Measurements from ENCODE around the gene GLS. TPM values are rescaled to one million over a fixed set of nuclear protein-coding genes. Genes with fewer than 3 reads are reported as not detected.

The GLS gene
- total and polyA plus RNA-seq, 4 donors, result 31.1 to 318 (median 104) TPM

GRCh38 chr2:190932514-190932913 is 51.9 kb downstream of the GLS start:
- Histone ChIP-seq H3K27ac (ENCODE audit: low read depth in 1 of 2, low read length in 1 of 2) (no peak overlapping the region), H3K4me1 (ENCODE audit: control insufficient read depth in 5 of 5, insufficient read depth in 5 of 5, low read length in 5 of 5) (peaks cover 0 to 5% (median 0%) of the 10 kb centered on the region in 5 donors), H3K27me3 (ENCODE audit: control insufficient read depth in 3 of 3, insufficient read depth in 3 of 3, low read length in 2 of 3) (no peaks in the 10 kb centered on the region), H3K36me3 (ENCODE audit: control insufficient read depth in 4 of 4, insufficient read depth in 4 of 4, low read length in 4 of 4) (peaks cover 4 to 6% (median 5%) of the 10 kb centered on the region in 4 donors), H3K9me3 (ENCODE audit: control insufficient read depth in 4 of 4, insufficient read depth in 3 of 4, low read length in 3 of 4) (no peaks in the 10 kb centered on the region), H3K9ac (ENCODE audit: insufficient read depth in 1 of 2, low read length in 2 of 2) (no peak overlapping the region), H3K4me3 (no peak overlapping the region)
- WGBS, 2 donors, result 83 to 95% methylated on average over 1 of the region's 1 CpG
- no peak for ATAC-seq (ENCODE audit: insufficient read depth, low FRiP score)
- no peak for DNase-seq
- no peak for TF ChIP-seq CTCF (IDR thresholded peaks at IDR 0.05; ENCODE audit: control extremely low read depth, extremely low read depth)

- Histone ChIP-seq H3K27me3 (ENCODE audit: control insufficient read depth in 3 of 3, insufficient read depth in 3 of 3, low read length in 2 of 3) (no peaks in the 10 kb centered on the region), H3K4me3 (no peak overlapping the region), H3K4me1 (ENCODE audit: control insufficient read depth in 5 of 5, insufficient read depth in 5 of 5, low read length in 5 of 5) (peaks cover 0 to 9% (median under 1%) of the 10 kb centered on the region in 5 donors), H3K9ac (ENCODE audit: insufficient read depth in 1 of 2, low read length in 2 of 2) (no peak overlapping the region), H3K27ac (ENCODE audit: low read depth in 1 of 2, low read length in 1 of 2) (no peak overlapping the region), H3K9me3 (ENCODE audit: control insufficient read depth in 4 of 4, insufficient read depth in 3 of 4, low read length in 3 of 4) (no peaks in the 10 kb centered on the region), H3K36me3 (ENCODE audit: control insufficient read depth in 4 of 4, insufficient read depth in 4 of 4, low read length in 4 of 4) (peaks cover 3 to 6% (median 4%) of the 10 kb centered on the region in 4 donors)
- DNase-seq (no peak), ATAC-seq (ENCODE audit: insufficient read depth, low FRiP score) (no peak)
- TF ChIP-seq CTCF (IDR thresholded peaks at IDR 0.05; ENCODE audit: control extremely low read depth, extremely low read depth), result no peak
Measured at GRCh38 chr2:190933361-190933760, 52.7 kb downstream of the GLS start.

GRCh38 chr2:190935054-190935453 is 54.4 kb downstream of the GLS start:
- peaks cover 0 to 19% (median 2%) of the 10 kb centered on the region in 5 donors for H3K4me1 ChIP-seq (ENCODE audit: control insufficient read depth in 5 of 5, insufficient read depth in 5 of 5, low read length in 5 of 5)
- TF ChIP-seq CTCF (IDR thresholded peaks at IDR 0.05; ENCODE audit: control extremely low read depth, extremely low read depth), result no peak
- no peak for ATAC-seq (ENCODE audit: insufficient read depth, low FRiP score)
- H3K9me3 ChIP-seq (ENCODE audit: control insufficient read depth in 4 of 4, insufficient read depth in 3 of 4, low read length in 3 of 4), result no peaks in the 10 kb centered on the region
- H3K27ac ChIP-seq (ENCODE audit: low read depth in 1 of 2, low read length in 1 of 2), result no peak overlapping the region
- no peaks in the 10 kb centered on the region for H3K27me3 ChIP-seq (ENCODE audit: control insufficient read depth in 3 of 3, insufficient read depth in 3 of 3, low read length in 2 of 3)
- no peak for DNase-seq
- peaks cover 1 to 5% (median 3%) of the 10 kb centered on the region in 4 donors for H3K36me3 ChIP-seq (ENCODE audit: control insufficient read depth in 4 of 4, insufficient read depth in 4 of 4, low read length in 4 of 4)
- H3K9ac ChIP-seq (ENCODE audit: insufficient read depth in 1 of 2, low read length in 2 of 2), result no peak overlapping the region
- H3K4me3 ChIP-seq, result no peak overlapping the region

- H3K4me1 ChIP-seq (ENCODE audit: control insufficient read depth in 5 of 5, insufficient read depth in 5 of 5, low read length in 5 of 5), result peaks cover 0 to 29% (median 2%) of the 10 kb centered on the region in 5 donors
- DNase-seq (peak in 2 of 3 donors; percentile 50 to 53), ATAC-seq (ENCODE audit: insufficient read depth, low FRiP score) (no peak)
- H3K36me3 ChIP-seq (ENCODE audit: control insufficient read depth in 4 of 4, insufficient read depth in 4 of 4, low read length in 4 of 4), result no peaks in the 10 kb centered on the region
- H3K9ac ChIP-seq (ENCODE audit: insufficient read depth in 1 of 2, low read length in 2 of 2), result peak overlapping the region in 1 of 2 donors; percentile 40
- no peaks in the 10 kb centered on the region for H3K9me3 ChIP-seq (ENCODE audit: control insufficient read depth in 4 of 4, insufficient read depth in 3 of 4, low read length in 3 of 4)
- H3K27ac ChIP-seq (ENCODE audit: low read depth in 1 of 2, low read length in 1 of 2), result no peak overlapping the region
- no peaks in the 10 kb centered on the region for H3K27me3 ChIP-seq (ENCODE audit: control insufficient read depth in 3 of 3, insufficient read depth in 3 of 3, low read length in 2 of 3)
- 9 to 36% methylated on average over 1 of the region's 1 CpG for WGBS, 2 donors
- no peak for TF ChIP-seq CTCF (IDR thresholded peaks at IDR 0.05; ENCODE audit: control extremely low read depth, extremely low read depth)
- no peak overlapping the region for H3K4me3 ChIP-seq
Measured at GRCh38 chr2:190938771-190939335, 58.2 kb downstream of the GLS start.

Measured in lung (tissue), 12 donors.